Osteocyte (in vitro differentiated cells): ENCODE measurements around the gene TUBGCP4. TPM values are rescaled to one million over a fixed set of nuclear protein-coding genes. Genes with fewer than 3 reads are reported as not detected.

Experiments
- DNase-seq: peaks from one replicate; pipeline ENCODE4 v3.0.0; 2021; ENCODE audit warnings: mixed read lengths; ENCODE audit not compliant: unreplicated experiment; ENCODE audit errors: extremely low spot score
- H3K27ac Mint-ChIP-seq: one replicate; pipeline ENCODE4 v1.8.0; 2021; ENCODE audit warnings: mild to moderate bottlenecking, mixed read lengths; ENCODE audit not compliant: unreplicated experiment
- H3K27me3 Mint-ChIP-seq: one replicate; pipeline ENCODE4 v1.8.0; 2021; ENCODE audit warnings: mixed read lengths; ENCODE audit not compliant: unreplicated experiment
- H3K36me3 Mint-ChIP-seq: one replicate; pipeline ENCODE4 v1.8.0; 2021; ENCODE audit warnings: mixed read lengths; ENCODE audit not compliant: unreplicated experiment
- H3K4me1 Mint-ChIP-seq: one replicate; pipeline ENCODE4 v1.8.0; 2021; ENCODE audit warnings: mixed read lengths; ENCODE audit not compliant: unreplicated experiment
- H3K4me3 Mint-ChIP-seq: one replicate; pipeline ENCODE4 v1.8.0; 2021; ENCODE audit warnings: mild to moderate bottlenecking, moderate library complexity, mixed read lengths; ENCODE audit not compliant: unreplicated experiment
- H3K9me3 Mint-ChIP-seq: one replicate; pipeline ENCODE4 v1.8.0; 2021; ENCODE audit warnings: mixed read lengths; ENCODE audit not compliant: unreplicated experiment
- total RNA-seq: library from RNA; stranded (reverse); gene quantifications from 2 replicates; pipeline ENCODE4 v1.2.1, GENCODE V29; 2021
- TF ChIP-seq, protein P1 (sequence below): fragments of 200-600 bp; sonication (generic); IDR thresholded peaks from 2 replicates; pipeline ENCODE4 v1.5.0; 2021; ENCODE audit warnings: antibody characterized with exemption, mild to moderate bottlenecking, moderate library complexity

TUBGCP4 gene
- total RNA-seq, 1 donor from 2014 or later, result 19.8 TPM

DNA sequence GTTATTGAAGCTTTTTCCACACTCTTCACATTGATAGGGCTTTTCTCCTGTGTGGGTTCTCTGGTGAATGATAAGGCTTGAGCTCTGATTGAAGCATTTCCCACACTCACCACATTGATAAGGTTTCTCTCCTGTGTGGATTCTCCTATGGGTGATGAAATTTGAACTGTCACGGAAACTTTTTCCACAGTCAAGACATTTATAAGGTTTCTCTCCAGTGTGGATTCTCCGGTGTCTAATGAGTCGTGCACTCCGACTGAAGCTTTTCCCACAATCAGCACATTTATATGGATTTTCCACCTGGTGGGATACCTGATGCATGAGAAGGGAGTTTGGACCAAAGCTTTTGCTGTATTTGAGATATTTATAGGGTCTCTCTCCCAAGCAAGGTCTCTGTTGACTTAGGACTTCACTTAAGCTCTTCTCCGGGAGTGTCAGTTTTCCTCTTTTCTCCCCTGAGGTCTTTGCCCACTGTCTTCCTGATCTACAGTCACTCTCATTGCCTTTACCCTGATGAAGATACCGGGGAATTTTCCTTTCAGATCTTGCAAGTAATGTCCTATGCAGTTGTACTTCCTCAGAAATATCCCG lies 9.5 kb upstream of the TUBGCP4 start:
- Mint-ChIP-seq H3K4me1 (peaks cover 4% of the 10 kb centered on the region), H3K27ac (no peak overlapping the region), H3K27me3 (no peaks in the 10 kb centered on the region), H3K36me3 (peaks cover 78% of the 10 kb centered on the region), H3K9me3 (peaks cover 50% of the 10 kb centered on the region), H3K4me3 (no peak overlapping the region)
- DNase-seq, result no peak
- TF ChIP-seq, protein P1, sequence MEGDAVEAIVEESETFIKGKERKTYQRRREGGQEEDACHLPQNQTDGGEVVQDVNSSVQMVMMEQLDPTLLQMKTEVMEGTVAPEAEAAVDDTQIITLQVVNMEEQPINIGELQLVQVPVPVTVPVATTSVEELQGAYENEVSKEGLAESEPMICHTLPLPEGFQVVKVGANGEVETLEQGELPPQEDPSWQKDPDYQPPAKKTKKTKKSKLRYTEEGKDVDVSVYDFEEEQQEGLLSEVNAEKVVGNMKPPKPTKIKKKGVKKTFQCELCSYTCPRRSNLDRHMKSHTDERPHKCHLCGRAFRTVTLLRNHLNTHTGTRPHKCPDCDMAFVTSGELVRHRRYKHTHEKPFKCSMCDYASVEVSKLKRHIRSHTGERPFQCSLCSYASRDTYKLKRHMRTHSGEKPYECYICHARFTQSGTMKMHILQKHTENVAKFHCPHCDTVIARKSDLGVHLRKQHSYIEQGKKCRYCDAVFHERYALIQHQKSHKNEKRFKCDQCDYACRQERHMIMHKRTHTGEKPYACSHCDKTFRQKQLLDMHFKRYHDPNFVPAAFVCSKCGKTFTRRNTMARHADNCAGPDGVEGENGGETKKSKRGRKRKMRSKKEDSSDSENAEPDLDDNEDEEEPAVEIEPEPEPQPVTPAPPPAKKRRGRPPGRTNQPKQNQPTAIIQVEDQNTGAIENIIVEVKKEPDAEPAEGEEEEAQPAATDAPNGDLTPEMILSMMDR, result no peak

DNA sequence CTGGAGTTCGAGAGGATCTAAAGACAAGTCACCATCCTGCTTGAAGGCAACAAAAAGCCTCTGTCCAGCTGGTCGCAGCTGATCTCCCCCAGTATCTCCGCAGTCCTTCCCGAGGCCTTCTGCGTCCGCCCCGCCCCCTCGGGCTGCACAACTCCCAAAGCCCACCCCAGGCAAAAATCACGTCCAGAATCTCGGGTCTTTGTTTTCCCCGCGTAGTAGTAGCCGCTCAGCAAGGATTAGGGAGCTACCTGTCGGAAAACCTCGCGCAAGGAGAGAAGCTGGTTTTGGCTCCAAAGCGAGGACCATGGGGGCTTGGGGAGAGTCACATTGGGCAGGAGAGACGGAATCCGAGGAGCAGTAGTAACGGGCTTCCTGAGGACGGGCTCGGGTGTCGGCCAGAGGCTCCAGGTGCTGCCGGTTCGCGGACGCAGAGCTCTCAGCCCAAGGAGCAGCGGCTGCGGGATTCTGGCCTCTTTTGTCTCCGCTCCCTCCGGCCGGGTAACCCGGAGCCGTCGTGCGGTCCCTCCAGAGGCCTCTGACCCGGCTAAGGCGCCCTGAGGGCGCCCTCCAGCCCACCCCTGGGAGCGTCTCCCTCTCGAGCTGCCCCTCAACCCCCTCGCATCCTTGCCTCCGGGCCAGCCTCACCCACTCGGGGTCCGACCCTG lies 459 bp upstream of the TUBGCP4 start:
- H3K9me3 Mint-ChIP-seq, result peaks cover 10% of the 10 kb centered on the region
- H3K27ac Mint-ChIP-seq, result peak overlapping the region; percentile 72
- TF ChIP-seq, protein P1, result no peak
- no peak for DNase-seq
- H3K4me1 Mint-ChIP-seq, result peaks cover 36% of the 10 kb centered on the region
- no peaks in the 10 kb centered on the region for H3K27me3 Mint-ChIP-seq
- peaks cover 37% of the 10 kb centered on the region for H3K36me3 Mint-ChIP-seq
- peak overlapping the region; percentile 86 for H3K4me3 Mint-ChIP-seq

DNA sequence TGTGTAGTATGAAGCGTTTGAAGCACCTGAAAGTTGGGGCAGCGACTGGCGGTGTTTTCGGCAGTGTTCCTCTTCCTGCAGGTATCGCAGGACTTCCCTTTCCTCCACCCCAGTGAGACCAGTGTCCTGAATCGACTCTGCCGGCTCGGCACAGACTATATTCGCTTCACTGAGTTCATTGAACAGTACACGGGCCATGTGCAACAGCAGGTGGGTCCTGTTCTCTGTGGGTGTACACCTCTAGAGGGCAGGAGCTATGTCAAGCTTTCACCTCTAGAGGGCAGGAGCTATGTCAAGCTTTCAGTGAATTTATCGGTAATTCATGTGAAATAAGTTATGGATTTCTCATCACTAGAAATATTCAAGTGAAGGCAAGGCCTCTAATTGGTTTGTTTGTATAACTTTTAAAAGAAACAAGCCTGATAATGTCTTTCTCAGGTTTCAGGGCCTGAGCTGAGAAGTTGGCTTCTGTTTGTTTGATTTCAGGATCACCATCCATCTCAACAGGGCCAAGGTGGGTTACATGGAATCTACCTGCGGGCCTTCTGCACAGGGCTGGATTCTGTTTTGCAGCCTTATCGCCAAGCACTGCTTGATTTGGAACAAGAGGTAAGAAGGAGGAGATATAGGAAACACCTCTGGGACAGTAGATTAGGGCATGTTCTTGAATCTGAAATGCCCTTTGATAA lies 5.3 kb downstream of the TUBGCP4 start:
- no peaks in the 10 kb centered on the region for H3K9me3 Mint-ChIP-seq
- H3K4me1 Mint-ChIP-seq, result peaks cover 11% of the 10 kb centered on the region
- TF ChIP-seq, protein P1, result peak; percentile 68
- no peak overlapping the region for H3K27ac Mint-ChIP-seq
- no peak overlapping the region for H3K4me3 Mint-ChIP-seq
- no peaks in the 10 kb centered on the region for H3K27me3 Mint-ChIP-seq
- peaks cover 24% of the 10 kb centered on the region for H3K36me3 Mint-ChIP-seq
- DNase-seq, result no peak

- Mint-ChIP-seq H3K4me1 (no peaks in the 10 kb centered on the region), H3K27ac (no peak overlapping the region), H3K27me3 (no peaks in the 10 kb centered on the region), H3K4me3 (no peak overlapping the region), H3K36me3 (peaks cover 34% of the 10 kb centered on the region), H3K9me3 (no peaks in the 10 kb centered on the region)
- TF ChIP-seq, protein P1, result no peak
- no peak for DNase-seq
These were observed 7.7 kb downstream of the TUBGCP4 start for GRCh38 chr15:43378601-43379000.

DNA sequence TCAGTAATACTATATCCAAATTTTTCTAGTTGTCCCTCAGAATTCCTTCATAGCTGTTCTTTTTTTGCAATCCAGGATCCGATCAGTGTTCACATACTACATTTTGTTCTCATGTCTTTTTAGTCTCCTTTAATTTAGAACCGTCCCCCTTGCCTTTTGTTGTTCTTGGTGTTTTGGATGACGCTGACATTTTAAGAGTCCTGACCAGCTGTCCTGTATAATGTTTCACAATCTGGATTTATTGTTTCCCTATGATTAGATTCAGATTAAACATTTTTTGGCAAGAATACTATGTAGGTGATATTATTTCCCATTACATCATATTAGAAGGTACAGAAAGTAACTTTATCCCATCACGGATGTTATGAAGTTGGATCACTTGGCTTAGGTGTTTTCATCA lies 11.4 kb downstream of the TUBGCP4 start:
- no peak overlapping the region for H3K27ac Mint-ChIP-seq
- no peaks in the 10 kb centered on the region for H3K4me1 Mint-ChIP-seq
- no peaks in the 10 kb centered on the region for H3K9me3 Mint-ChIP-seq
- TF ChIP-seq, protein P1, result no peak
- no peaks in the 10 kb centered on the region for H3K27me3 Mint-ChIP-seq
- no peak for DNase-seq
- peaks cover 58% of the 10 kb centered on the region for H3K36me3 Mint-ChIP-seq
- H3K4me3 Mint-ChIP-seq, result no peak overlapping the region
